Measurements from ENCODE around the gene EHMT2.
"Not testable (repeated sequence)": the region's sequence is repeated elsewhere in the genome, so short reads cannot be mapped to it uniquely, and the experiment has no call there.

The EHMT2 gene

GRCh38 chr6:31897612-31898382 lies at the start of gene EHMT2:
TSS of gene EHMT2 (minus strand) at chr6:31897698. CDS start at chr6:31897677, 21 bp downstream.
- DNase-seq (ENCODE audit: low read depth): no peak

GRCh38 chr6:31947070-31947675 lies 49.7 kb upstream of the EHMT2 start:
- DNase-seq (ENCODE audit: low read depth): no peak

- DNase-seq (ENCODE audit: low read depth): no peak
Measured at GRCh38 chr6:31946370-31946885, 48.9 kb upstream of the EHMT2 start.

- peak; percentile 44 for DNase-seq (ENCODE audit: low read depth)
Measured at GRCh38 chr6:31945507-31946369, 48.2 kb upstream of the EHMT2 start, which contains the start of gene CFB. TSS of gene CFB (plus strand) at chr6:31946095. CDS start at chr6:31946222, 127 bp downstream.

GRCh38 chr6:31945154-31945506 lies 47.6 kb upstream of the EHMT2 start:
- DNase-seq (ENCODE audit: low read depth): no peak

DNA sequence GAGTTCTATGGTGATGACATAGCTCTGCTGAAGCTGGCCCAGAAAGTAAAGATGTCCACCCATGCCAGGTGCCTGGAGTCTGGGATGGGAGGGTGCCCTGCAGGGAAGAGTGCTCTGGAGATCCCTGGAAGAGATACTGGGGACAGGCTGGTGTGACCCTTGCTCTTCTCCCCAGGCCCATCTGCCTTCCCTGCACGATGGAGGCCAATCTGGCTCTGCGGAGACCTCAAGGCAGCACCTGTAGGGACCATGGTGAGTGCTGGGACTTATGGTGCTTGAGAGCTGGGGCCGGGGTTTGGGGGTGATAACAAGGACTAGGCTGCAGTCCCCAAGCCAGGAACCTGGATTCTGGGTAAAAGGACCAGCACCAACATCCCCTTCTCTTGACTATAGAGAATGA lies 46.2 kb upstream of the EHMT2 start:
- no peak for DNase-seq (ENCODE audit: low read depth)

- DNase-seq (ENCODE audit: low read depth): no peak
Measured at GRCh38 chr6:31940256-31940664, 42.8 kb upstream of the EHMT2 start.

DNA sequence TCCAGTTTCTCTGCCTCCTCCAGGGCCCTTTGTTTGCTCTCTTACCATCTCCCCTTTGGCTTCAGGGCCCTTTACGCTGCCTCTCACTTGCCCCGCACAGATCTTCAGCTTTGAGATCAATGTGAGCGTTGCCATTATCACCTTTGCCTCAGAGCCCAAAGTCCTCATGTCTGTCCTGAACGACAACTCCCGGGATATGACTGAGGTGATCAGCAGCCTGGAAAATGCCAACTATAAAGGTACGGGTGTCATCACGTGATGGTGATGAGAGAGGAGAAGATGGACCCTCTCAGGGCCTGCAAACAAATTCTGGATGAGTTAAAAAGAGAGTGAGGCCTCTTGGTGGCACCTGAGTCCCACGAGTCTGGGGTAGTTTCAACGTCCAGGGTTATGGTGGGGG lies 38.3 kb upstream of the EHMT2 start:
- no peak for DNase-seq (ENCODE audit: low read depth)

DNA sequence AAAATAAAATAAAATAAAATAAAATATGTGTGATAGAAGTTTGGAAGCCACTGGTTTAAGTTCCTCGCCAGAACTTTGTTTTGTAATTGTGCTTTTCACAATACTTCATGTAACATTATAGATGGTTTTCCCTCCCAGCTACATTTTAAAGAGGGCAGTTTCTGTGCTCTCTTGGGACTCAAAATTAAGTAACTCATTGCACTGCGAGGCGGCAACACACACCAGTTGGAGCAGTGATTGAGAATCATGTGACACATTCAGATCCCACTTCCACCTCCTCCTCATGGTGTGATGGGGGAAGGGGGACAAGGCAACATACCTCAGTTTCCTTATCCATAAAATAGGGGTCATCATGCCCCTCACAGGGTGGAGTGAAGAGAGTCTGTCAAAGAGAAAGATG lies 37.5 kb upstream of the EHMT2 start:
- DNase-seq (ENCODE audit: low read depth): no peak

GRCh38 chr6:31933537-31933936 lies 36.0 kb upstream of the EHMT2 start:
- no peak for DNase-seq (ENCODE audit: low read depth)

GRCh38 chr6:31932137-31932536 lies 34.6 kb upstream of the EHMT2 start:
- not testable (repeated sequence) for DNase-seq (ENCODE audit: low read depth)

DNA sequence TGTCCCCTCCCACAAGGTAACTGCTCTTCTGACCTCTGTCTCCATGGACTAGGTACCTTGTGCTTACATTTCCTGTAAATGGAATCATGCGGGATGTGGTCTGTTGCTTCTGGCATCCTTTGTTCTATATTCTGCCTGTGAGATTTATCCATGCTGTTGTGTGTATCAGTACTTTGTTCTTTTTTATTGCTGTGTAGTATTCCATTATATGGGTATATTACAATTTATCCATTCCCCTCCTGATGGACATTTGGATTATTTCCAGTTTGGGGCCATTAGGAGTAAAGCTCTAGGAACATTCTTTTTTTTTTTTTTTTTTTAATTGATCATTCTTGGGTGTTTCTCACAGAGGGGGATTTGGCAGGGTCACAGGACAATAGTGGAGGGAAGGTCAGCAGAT lies 33.5 kb upstream of the EHMT2 start:
- DNase-seq (ENCODE audit: low read depth): no peak

GRCh38 chr6:31928672-31928939 lies 31.1 kb upstream of the EHMT2 start:
- no peak for DNase-seq (ENCODE audit: low read depth)

DNA sequence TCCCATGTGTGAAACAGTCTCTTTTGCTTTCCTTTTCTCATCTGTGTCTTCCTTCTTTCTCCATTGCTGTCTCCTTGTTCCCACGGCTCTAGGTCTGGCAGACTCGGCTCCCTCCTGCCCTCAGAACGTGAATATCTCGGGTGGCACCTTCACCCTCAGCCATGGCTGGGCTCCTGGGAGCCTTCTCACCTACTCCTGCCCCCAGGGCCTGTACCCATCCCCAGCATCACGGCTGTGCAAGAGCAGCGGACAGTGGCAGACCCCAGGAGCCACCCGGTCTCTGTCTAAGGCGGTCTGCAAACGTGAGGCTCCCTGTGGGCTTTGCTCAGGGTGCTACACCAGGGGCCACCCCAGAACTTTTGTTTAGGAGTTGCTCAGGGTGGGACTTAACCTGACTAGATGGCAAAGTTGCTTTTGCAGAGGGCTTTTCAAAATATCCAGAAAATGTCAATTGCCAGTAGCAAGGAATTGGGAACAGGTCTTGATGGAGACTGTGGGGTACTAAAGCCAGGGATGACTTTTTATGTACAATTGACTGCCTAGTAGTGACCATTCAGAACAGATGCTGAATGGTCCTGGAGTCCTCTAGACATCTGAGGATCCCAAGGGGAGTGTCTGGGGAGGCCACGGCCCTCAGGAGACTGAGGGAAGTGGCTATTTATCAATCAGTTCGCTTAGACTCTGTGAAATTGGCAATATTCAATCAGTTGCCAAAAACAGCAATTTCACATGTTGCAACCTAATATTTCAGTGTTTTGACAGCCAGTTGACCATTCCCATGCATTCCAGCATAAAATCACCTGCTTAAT lies 30.6 kb upstream of the EHMT2 start:
- DNase-seq (ENCODE audit: low read depth): no peak

DNA sequence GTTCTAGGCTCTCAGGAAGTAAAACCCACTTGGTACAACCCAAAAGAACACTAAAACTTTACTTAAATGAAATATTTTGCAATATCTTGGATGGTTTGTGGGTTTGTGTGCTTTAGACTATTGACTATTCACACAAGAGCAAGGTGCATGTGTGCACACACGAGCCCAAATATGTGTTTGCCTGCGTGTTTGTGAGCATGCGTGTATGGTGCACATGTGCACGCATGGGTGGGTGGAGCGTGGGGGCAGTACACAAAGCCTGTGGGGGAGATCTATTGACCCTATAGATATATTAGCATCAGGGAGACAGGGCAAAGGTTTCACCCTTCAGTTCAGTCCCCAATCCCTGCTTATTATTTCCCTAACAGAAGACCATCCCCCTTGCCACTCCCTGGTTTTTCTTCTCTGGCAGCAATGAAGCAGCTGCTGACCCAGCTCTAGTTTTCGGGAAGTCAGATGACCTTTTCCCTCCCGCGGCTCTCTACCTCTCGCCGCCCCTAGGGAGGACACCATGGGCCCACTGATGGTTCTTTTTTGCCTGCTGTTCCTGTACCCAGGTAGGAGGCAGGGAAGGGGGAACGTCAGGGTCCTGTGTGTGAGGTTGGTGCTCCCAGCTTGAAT lies 29.9 kb upstream of the EHMT2 start, which contains the start of gene C2:
Gene C2, plus strand, starts transcription at position 476 of the 621 bp plus-strand sequence. Its CDS starts 36 bp downstream, at position 512.
- no peak for DNase-seq (ENCODE audit: low read depth)

- DNase-seq (ENCODE audit: low read depth): no peak
Measured at GRCh38 chr6:31922942-31923341, 25.4 kb upstream of the EHMT2 start.

DNA sequence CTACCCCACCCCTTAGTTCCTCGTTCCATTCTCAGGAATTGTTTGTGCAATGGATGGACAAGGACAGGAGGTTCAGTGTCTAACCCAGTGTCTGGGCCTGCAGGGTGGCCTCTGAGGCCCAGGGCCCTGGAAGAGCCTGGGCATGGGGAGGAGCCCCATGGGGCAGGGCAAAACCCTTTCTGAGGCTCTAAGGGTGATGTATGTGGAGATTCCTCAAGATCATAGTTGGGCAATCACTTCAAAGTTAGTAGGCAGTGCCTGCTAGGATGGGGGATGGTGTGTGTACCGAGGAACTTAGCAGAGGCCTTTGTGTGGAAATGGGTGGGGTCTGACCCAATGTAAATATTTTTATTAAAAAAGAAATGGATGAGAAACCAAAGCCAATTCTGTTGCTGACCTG lies 23.3 kb upstream of the EHMT2 start:
- no peak for DNase-seq (ENCODE audit: low read depth)

- no peak for DNase-seq (ENCODE audit: low read depth)
Measured at GRCh38 chr6:31919624-31920303, 22.3 kb upstream of the EHMT2 start.

DNA sequence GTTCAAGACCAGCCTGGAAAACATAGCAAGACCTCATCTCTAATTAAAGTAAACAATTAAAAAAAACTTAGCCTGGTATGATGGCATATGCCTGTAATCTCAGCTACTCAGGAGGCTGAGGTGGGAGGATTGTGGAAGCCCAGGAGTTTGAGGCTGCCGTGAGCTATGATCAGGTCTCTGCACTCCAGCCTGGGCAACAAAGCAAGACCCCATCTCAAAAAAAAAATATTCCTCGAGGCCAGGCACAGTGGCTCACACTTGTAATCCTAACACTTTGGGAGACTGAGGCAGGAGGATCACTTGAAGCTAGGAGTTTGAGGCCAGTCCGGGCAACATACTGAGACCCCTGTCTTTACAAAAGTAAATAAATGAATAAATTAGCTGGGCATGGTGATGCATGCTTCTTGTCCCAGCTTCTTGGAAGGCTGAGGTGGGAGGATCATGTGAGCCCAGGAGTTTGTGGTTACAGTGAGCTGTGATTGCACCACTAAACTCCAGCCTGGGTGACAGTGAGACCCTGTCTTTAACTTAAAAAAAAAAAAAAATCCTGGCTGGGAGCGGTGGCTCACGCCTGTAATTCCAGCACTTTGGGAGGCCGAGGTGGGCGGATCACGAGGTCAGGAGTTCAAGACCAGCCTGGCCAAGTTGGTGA lies 20.7 kb upstream of the EHMT2 start:
- DNase-seq (ENCODE audit: low read depth): no peak

DNA sequence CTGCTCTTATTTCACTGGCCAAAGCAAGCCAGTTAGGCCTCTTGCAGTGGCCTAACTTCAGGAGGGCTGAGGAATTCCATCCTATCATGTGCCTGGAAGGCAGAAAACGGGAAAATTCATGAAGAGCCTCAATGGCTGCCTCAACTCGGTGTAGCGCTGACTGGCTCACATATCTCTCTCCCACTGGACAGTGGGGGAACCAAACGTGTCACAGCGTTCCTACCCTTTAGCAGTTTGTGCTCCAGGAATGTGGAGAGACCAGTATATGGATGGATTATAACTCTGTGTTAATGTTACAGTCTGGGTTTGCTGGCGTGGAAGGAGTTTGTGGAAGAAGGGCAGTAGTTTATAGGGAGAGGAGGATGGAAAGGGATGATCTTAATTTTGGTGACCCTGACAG lies 18.3 kb upstream of the EHMT2 start:
- no peak for DNase-seq (ENCODE audit: low read depth)
